Mesenchymal stem cell (in vitro differentiated cells and primary cell): ENCODE results near the gene TIGD3.
A peak's percentile ranks its signal among the peaks of the same experiment; 100 is the strongest.

Source experiments
- DNase-seq: peaks from one replicate; pipeline ENCODE4 v3.0.0-alpha.2; 2013
- H2AFZ ChIP-seq: one replicate; pipeline ENCODE4 v1.6.1; 2013; ENCODE audit warnings: low read depth, mild to moderate bottlenecking, control low read depth, inconsistent platforms, low read length, moderate library complexity
- H2AK5ac ChIP-seq: 2 replicates; pipeline ENCODE4 v1.6.1; 2013; ENCODE audit warnings: low read length, moderate library complexity, mild to moderate bottlenecking, inconsistent platforms; ENCODE audit not compliant: severe bottlenecking
- H2BK120ac ChIP-seq: one replicate; pipeline ENCODE4 v1.6.1; 2013; ENCODE audit warnings: low read depth, mild to moderate bottlenecking, inconsistent platforms, low read length, moderate library complexity
- H2BK12ac ChIP-seq, 2 experiments: one replicate each; pipeline ENCODE4 v1.6.1; 2013; ENCODE audit warnings: inconsistent platforms in 2 of 2, low read length in 2 of 2, mild to moderate bottlenecking in 2 of 2, moderate library complexity in 2 of 2, control low read depth in 1 of 2
- H2BK15ac ChIP-seq: one replicate; pipeline ENCODE4 v1.6.1; 2013; ENCODE audit warnings: mild to moderate bottlenecking, low read depth, inconsistent platforms; ENCODE audit not compliant: poor library complexity, severe bottlenecking
- H2BK5ac ChIP-seq: 2 replicates; pipeline ENCODE4 v1.6.1; 2013; ENCODE audit warnings: low read depth, mild to moderate bottlenecking, low read length, control low read depth, inconsistent platforms; ENCODE audit not compliant: poor library complexity, severe bottlenecking
- H3K14ac ChIP-seq, 2 experiments: one replicate each; pipeline ENCODE4 v1.6.1; 2013; ENCODE audit warnings: inconsistent platforms in 2 of 2, low read length in 2 of 2, control low read depth in 1 of 2, mild to moderate bottlenecking in 1 of 2, moderate library complexity in 1 of 2
- H3K18ac ChIP-seq, 2 experiments: one replicate each; pipeline ENCODE4 v1.6.1; 2013; ENCODE audit warnings: inconsistent platforms in 2 of 2, low read length in 2 of 2, control low read depth in 1 of 2, low read depth in 1 of 2, mild to moderate bottlenecking in 1 of 2
- H3K23ac ChIP-seq, 2 experiments: one replicate each; pipeline ENCODE4 v1.6.1; 2013; ENCODE audit warnings: inconsistent platforms in 2 of 2, low read length in 2 of 2, mild to moderate bottlenecking in 2 of 2, moderate library complexity in 2 of 2, control low read depth in 1 of 2
- H3K27ac ChIP-seq: 2 replicates; pipeline ENCODE4 v1.5.1; 2013; ENCODE audit warnings: mild to moderate bottlenecking, moderate library complexity, low read length, control low read depth, inconsistent platforms; ENCODE audit not compliant: poor library complexity, severe bottlenecking
- H3K27me3 ChIP-seq, 2 experiments: 2 replicates each; pipeline versions ENCODE4 v1.6.1 to v1.7.0; 2013; ENCODE audit warnings: low read length in 2 of 2, mild to moderate bottlenecking in 2 of 2, moderate library complexity in 2 of 2, control low read depth in 1 of 2, inconsistent platforms in 1 of 2; ENCODE audit not compliant: control insufficient read depth in 1 of 2, insufficient read depth in 1 of 2
- H3K36me3 ChIP-seq, 2 experiments: 2 replicates each; pipeline versions ENCODE4 v1.6.1 to v1.7.0; 2013; ENCODE audit warnings: low read length in 2 of 2, control low read depth in 1 of 2, inconsistent platforms in 1 of 2, low read depth in 1 of 2, mild to moderate bottlenecking in 1 of 2; ENCODE audit not compliant: insufficient read depth in 2 of 2, control insufficient read depth in 1 of 2
- H3K4ac ChIP-seq, 2 experiments: one replicate each; pipeline ENCODE4 v1.6.1; 2013; ENCODE audit warnings: inconsistent platforms in 2 of 2, low read length in 2 of 2, mild to moderate bottlenecking in 2 of 2, moderate library complexity in 2 of 2, control low read depth in 1 of 2, low read depth in 1 of 2
- H3K4me1 ChIP-seq: 2 replicates; pipeline ENCODE4 v1.6.1; 2013; ENCODE audit warnings: low read depth, low read length, control low read depth; ENCODE audit not compliant: control insufficient read depth, insufficient read depth
- H3K4me2 ChIP-seq: 2 replicates; pipeline ENCODE4 v1.6.1; 2013; ENCODE audit warnings: low read length, mild to moderate bottlenecking, inconsistent platforms; ENCODE audit not compliant: poor library complexity, severe bottlenecking
- H3K4me3 ChIP-seq, 2 experiments: 2 replicates each; pipeline versions ENCODE4 v1.5.1 to v1.7.0; 2013; ENCODE audit warnings: low read length in 2 of 2, mild to moderate bottlenecking in 2 of 2, control low read depth in 1 of 2, low read depth in 1 of 2; ENCODE audit not compliant: insufficient read depth in 1 of 2
- H3K79me1 ChIP-seq: replicated peaks from 2 replicates; pipeline ENCODE4 v1.6.1; 2013; ENCODE audit warnings: mild to moderate bottlenecking, control low read depth, low read length, inconsistent platforms; ENCODE audit not compliant: poor library complexity, severe bottlenecking
- H3K9ac ChIP-seq: 2 replicates; pipeline ENCODE4 v1.7.0; 2013; ENCODE audit warnings: mild to moderate bottlenecking, low read length, moderate library complexity
- H3K9me3 ChIP-seq: 2 replicates; pipeline ENCODE4 v1.7.0; 2013; ENCODE audit warnings: mild to moderate bottlenecking, low read length; ENCODE audit not compliant: control insufficient read depth
- H4K8ac ChIP-seq: one replicate; pipeline ENCODE4 v1.6.1; 2013; ENCODE audit warnings: inconsistent platforms, mild to moderate bottlenecking, low read length, moderate library complexity
- H4K91ac ChIP-seq: one replicate; pipeline ENCODE4 v1.6.1; 2013; ENCODE audit warnings: mild to moderate bottlenecking, low read length, inconsistent platforms
- WGBS: methylation state at CpG from one replicate; pipeline ENCODE4 v1.1.7; 2013; ENCODE audit warnings: mixed read lengths; 5-methylcytosine and 5-hydroxymethylcytosine counted together

The TIGD3 gene

GRCh38 chr11:65402790-65403189 lies 48.2 kb downstream of the TIGD3 start:
- no peak overlapping the region for H2BK5ac ChIP-seq
- no peak overlapping the region for H2BK120ac ChIP-seq
- no peaks in the 10 kb centered on the region for H3K9me3 ChIP-seq
- no peak overlapping the region for H3K18ac ChIP-seq
- H3K23ac ChIP-seq = no peak overlapping the region
- no peak overlapping the region for H2AFZ ChIP-seq
- no peak overlapping the region for H3K27ac ChIP-seq
- H3K36me3 ChIP-seq = peaks cover 74 to 83% of the 10 kb centered on the region in 2 experiments
- WGBS = 89% methylated on average over 2 of the region's 2 CpGs
- no peak overlapping the region for H3K9ac ChIP-seq
- no peak overlapping the region for H2AK5ac ChIP-seq
- H3K4me1 ChIP-seq = peaks cover 11% of the 10 kb centered on the region
- DNase-seq = no peak
- no peak overlapping the region for H3K4me3 ChIP-seq
- H3K79me1 ChIP-seq = peaks cover 38% of the 10 kb centered on the region
- H2BK15ac ChIP-seq = no peak overlapping the region
- H3K4me2 ChIP-seq = no peak overlapping the region
- H3K14ac ChIP-seq = no peak overlapping the region
- H3K4ac ChIP-seq = no peak overlapping the region
- H4K91ac ChIP-seq = no peak overlapping the region
- no peak overlapping the region for H4K8ac ChIP-seq
- no peak overlapping the region for H2BK12ac ChIP-seq
- no peaks in the 10 kb centered on the region for H3K27me3 ChIP-seq

GRCh38 chr11:65403607-65404121 lies 49.1 kb downstream of the TIGD3 start:
- Histone ChIP-seq H3K14ac (no peak overlapping the region), H2BK12ac (no peak overlapping the region), H2AK5ac (no peak overlapping the region), H2BK5ac (no peak overlapping the region), H3K18ac (no peak overlapping the region), H3K23ac (no peak overlapping the region), H2BK15ac (no peak overlapping the region), H3K9ac (no peak overlapping the region), H3K9me3 (no peaks in the 10 kb centered on the region), H2AFZ (no peak overlapping the region), H3K4me1 (peaks cover 12% of the 10 kb centered on the region), H3K36me3 (peaks cover 68 to 83% of the 10 kb centered on the region in 2 experiments), H3K4me3 (peak overlapping the region in 1 of 2 experiments; percentile 33), H3K27ac (no peak overlapping the region), H4K91ac (peak overlapping the region; percentile 30), H2BK120ac (no peak overlapping the region), H3K4ac (no peak overlapping the region), H4K8ac (peak overlapping the region; percentile 9), H3K4me2 (no peak overlapping the region), H3K79me1 (peaks cover 38% of the 10 kb centered on the region), H3K27me3 (no peaks in the 10 kb centered on the region)
- 97% methylated on average over 12 of the region's 12 CpGs for WGBS
- no peak for DNase-seq

- Histone ChIP-seq H3K18ac (no peak overlapping the region), H3K4me2 (no peak overlapping the region), H3K27me3 (no peaks in the 10 kb centered on the region), H2AK5ac (no peak overlapping the region), H2BK5ac (no peak overlapping the region), H4K91ac (peak overlapping the region; percentile 30), H2BK120ac (no peak overlapping the region), H3K27ac (no peak overlapping the region), H3K4me3 (peak overlapping the region in 1 of 2 experiments; percentile 33), H3K9me3 (no peaks in the 10 kb centered on the region), H2BK12ac (no peak overlapping the region), H2BK15ac (no peak overlapping the region), H3K14ac (no peak overlapping the region), H4K8ac (no peak overlapping the region), H3K9ac (no peak overlapping the region), H3K23ac (no peak overlapping the region), H3K4me1 (peaks cover 12% of the 10 kb centered on the region), H2AFZ (no peak overlapping the region), H3K79me1 (peaks cover 38% of the 10 kb centered on the region), H3K36me3 (peaks cover 70 to 86% of the 10 kb centered on the region in 2 experiments), H3K4ac (no peak overlapping the region)
- WGBS = 95% methylated on average over 13 of the region's 13 CpGs
- DNase-seq = no peak
Observed at GRCh38 chr11:65404210-65404609, 49.7 kb downstream of the TIGD3 start.

GRCh38 chr11:65404638-65405339 lies 50.2 kb downstream of the TIGD3 start:
- Histone ChIP-seq H4K8ac (peak overlapping the region; percentile 47), H3K27me3 (no peaks in the 10 kb centered on the region), H4K91ac (peak overlapping the region; percentile 11), H2AK5ac (no peak overlapping the region), H3K79me1 (peaks cover 35% of the 10 kb centered on the region), H3K9me3 (no peaks in the 10 kb centered on the region), H3K4me1 (peaks cover 12% of the 10 kb centered on the region), H3K4ac (no peak overlapping the region), H3K4me2 (no peak overlapping the region), H2BK120ac (no peak overlapping the region), H3K9ac (no peak overlapping the region), H3K14ac (no peak overlapping the region), H3K18ac (peak overlapping the region in 1 of 2 experiments; percentile 25), H2AFZ (no peak overlapping the region), H3K4me3 (no peak overlapping the region), H3K27ac (no peak overlapping the region), H2BK5ac (no peak overlapping the region), H3K36me3 (peaks cover 70 to 86% of the 10 kb centered on the region in 2 experiments), H2BK12ac (peak overlapping the region in 1 of 2 experiments; percentile 49), H2BK15ac (no peak overlapping the region), H3K23ac (no peak overlapping the region)
- DNase-seq = no peak
- 95% methylated on average over 24 of the region's 24 CpGs for WGBS
